Measurements from ENCODE around the gene CFTR.

CFTR gene

GRCh38 chr7:117592011-117592635 lies 112.3 kb downstream of the CFTR start:
- no peak for DNase-seq

- no peak for DNase-seq
These were observed 116.3 kb downstream of the CFTR start for GRCh38 chr7:117596134-117596533.

- DNase-seq: no peak
These were observed 117.9 kb downstream of the CFTR start for GRCh38 chr7:117597755-117598154.

GRCh38 chr7:117600911-117601310 lies 121.1 kb downstream of the CFTR start:
- no peak for DNase-seq

GRCh38 chr7:117603627-117604026 lies 123.8 kb downstream of the CFTR start:
- no peak for DNase-seq

GRCh38 chr7:117605712-117606111 lies 125.9 kb downstream of the CFTR start:
- no peak for DNase-seq

GRCh38 chr7:117606132-117606531 lies 126.3 kb downstream of the CFTR start:
- no peak for DNase-seq

GRCh38 chr7:117610396-117610795 lies 130.6 kb downstream of the CFTR start:
- no peak for DNase-seq

- DNase-seq: no peak
These were observed 132.8 kb downstream of the CFTR start for GRCh38 chr7:117612637-117613036.

- DNase-seq: no peak
These were observed 136.9 kb downstream of the CFTR start for GRCh38 chr7:117616694-117617093.

GRCh38 chr7:117619681-117620080 lies 139.9 kb downstream of the CFTR start:
- DNase-seq: no peak

GRCh38 chr7:117621075-117621618 lies 141.3 kb downstream of the CFTR start:
- DNase-seq: no peak

- DNase-seq: no peak
These were observed 143.8 kb downstream of the CFTR start for GRCh38 chr7:117623606-117624005.

- no peak for DNase-seq
These were observed 150.7 kb downstream of the CFTR start for GRCh38 chr7:117630501-117630900.

- no peak for DNase-seq
These were observed 151.2 kb downstream of the CFTR start for GRCh38 chr7:117630907-117631564.

- no peak for DNase-seq
These were observed 151.8 kb downstream of the CFTR start for GRCh38 chr7:117631652-117632051.

- no peak for DNase-seq
These were observed 158.1 kb downstream of the CFTR start for GRCh38 chr7:117637937-117638336.

- DNase-seq: no peak
These were observed 160.1 kb downstream of the CFTR start for GRCh38 chr7:117639966-117640365.

GRCh38 chr7:117640465-117640864 lies 160.6 kb downstream of the CFTR start:
- no peak for DNase-seq

- peak; percentile 35 for DNase-seq
These were observed 165.8 kb downstream of the CFTR start for GRCh38 chr7:117645481-117646165.

- DNase-seq: no peak
These were observed 168.5 kb downstream of the CFTR start for GRCh38 chr7:117648203-117648866.

GRCh38 chr7:117652943-117653680 lies 173.3 kb downstream of the CFTR start:
- DNase-seq: no peak

- no peak for DNase-seq
These were observed 175.0 kb downstream of the CFTR start for GRCh38 chr7:117654780-117655179.

Data from fibroblast of skin of right quadriceps (primary cell).